SK-N-SH treated with all-trans-retinoic acid at 6 μM for 48 hours (cell line): Measurements from ENCODE around the gene ZNF346.

ENCODE experiments used
- ARNTL ChIP-seq: fragments of 450-650 bp; formaldehyde crosslinking; IDR thresholded peaks from 2 replicates; pipeline ENCODE4 v1.5.0; 2020; ENCODE audit warnings: low read depth, mild to moderate bottlenecking, moderate library complexity, borderline replicate concordance
- GLIS3 ChIP-seq: fragments of 250-450 bp; sonication (Bioruptor Pico); IDR thresholded peaks from 2 replicates; pipeline ENCODE4 v1.5.0; 2020; ENCODE audit warnings: mild to moderate bottlenecking, moderate library complexity
- TOX ChIP-seq: fragments of 250-450 bp; sonication (Bioruptor Pico); IDR thresholded peaks from 2 replicates; pipeline ENCODE4 v1.8.0; 2021; ENCODE audit warnings: mild to moderate bottlenecking, moderate library complexity, borderline replicate concordance
- ZFP30 ChIP-seq: fragments of 450-650 bp; formaldehyde crosslinking; IDR thresholded peaks from 2 replicates; pipeline ENCODE4 v1.5.0; 2022; ENCODE audit warnings: mild to moderate bottlenecking, moderate library complexity
- TF ChIP-seq, protein P1 (sequence below): fragments of 250-450 bp; sonication (Bioruptor Pico); IDR thresholded peaks from 2 replicates; pipeline ENCODE4 v1.8.0; 2020; ENCODE audit warnings: mild to moderate bottlenecking, moderate library complexity, borderline replicate concordance

DNA sequence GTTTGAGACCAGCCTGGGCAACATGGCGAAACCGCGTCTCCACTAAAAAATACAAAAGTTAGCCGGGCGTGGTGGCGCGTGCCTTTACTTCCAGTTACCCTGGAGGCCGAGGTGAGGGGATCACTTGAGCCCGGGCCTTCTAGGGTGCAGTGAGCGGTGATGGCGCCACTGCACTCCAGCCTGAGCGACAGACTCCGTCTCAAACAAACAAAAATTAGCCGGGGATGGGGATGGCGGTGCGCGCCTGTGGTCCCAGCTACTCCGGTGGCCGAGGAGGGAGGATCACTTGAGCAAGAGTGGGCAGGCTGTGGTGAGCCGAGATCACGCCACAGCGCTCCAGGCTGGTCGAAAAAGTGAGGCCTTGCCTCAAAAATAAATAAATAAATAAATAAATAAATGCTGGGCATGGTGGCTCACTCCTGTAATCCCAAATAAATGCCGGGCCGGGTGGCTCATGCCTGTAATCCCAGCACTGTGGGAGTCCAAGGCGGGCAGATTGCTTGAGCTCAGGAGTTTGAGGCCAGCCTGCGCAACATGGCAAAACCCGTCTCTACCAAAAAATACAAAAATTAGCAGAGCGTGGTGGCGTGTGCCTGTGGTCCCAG lies 95.0 kb downstream of the ZNF346 start:
- TF ChIP-seq, protein P1, sequence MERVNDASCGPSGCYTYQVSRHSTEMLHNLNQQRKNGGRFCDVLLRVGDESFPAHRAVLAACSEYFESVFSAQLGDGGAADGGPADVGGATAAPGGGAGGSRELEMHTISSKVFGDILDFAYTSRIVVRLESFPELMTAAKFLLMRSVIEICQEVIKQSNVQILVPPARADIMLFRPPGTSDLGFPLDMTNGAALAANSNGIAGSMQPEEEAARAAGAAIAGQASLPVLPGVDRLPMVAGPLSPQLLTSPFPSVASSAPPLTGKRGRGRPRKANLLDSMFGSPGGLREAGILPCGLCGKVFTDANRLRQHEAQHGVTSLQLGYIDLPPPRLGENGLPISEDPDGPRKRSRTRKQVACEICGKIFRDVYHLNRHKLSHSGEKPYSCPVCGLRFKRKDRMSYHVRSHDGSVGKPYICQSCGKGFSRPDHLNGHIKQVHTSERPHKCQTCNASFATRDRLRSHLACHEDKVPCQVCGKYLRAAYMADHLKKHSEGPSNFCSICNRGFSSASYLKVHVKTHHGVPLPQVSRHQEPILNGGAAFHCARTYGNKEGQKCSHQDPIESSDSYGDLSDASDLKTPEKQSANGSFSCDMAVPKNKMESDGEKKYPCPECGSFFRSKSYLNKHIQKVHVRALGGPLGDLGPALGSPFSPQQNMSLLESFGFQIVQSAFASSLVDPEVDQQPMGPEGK (CRISPR knock-in tag), result no peak
- TF ChIP-seq ZFP30 (CRISPR knock-in tag), result no peak
- no peak for TF ChIP-seq GLIS3 (CRISPR knock-in tag)
- no peak for TF ChIP-seq ARNTL
- TF ChIP-seq TOX (CRISPR knock-in tag), result no peak
